ENCODE data around the gene SRBD1. TPM values are rescaled to one million over a fixed set of nuclear protein-coding genes. Genes with fewer than 3 reads are reported as not detected.

SRBD1 gene
- polyA plus RNA-seq, 3 donors, result 25.3 to 28.8 (median 27.0) TPM

Other genes with a start within 250 kb of the SRBD1 start
- gene PRKCE, start 40.4 kb upstream of the SRBD1 start, polyA plus RNA-seq (ENCODE audit: insufficient read length in 3 of 3), result 1 to 10 TPM; 8.3 to 9.2 (median 8.7) TPM